Stimulated activated CD4-positive, alpha-beta T cell treated with anti-CD3 and anti-CD28 coated beads, Interleukin-2, amount 100 ng/mL, for 48 hours (primary cell): ENCODE data around the gene ARHGEF19.
"Not testable (repeated sequence)": the region's sequence is repeated elsewhere in the genome, so short reads cannot be mapped to it uniquely, and the experiment has no call there.

Experiments used
- DNase-seq, 2 donors: peaks; one replicate each; pipeline ENCODE4 v3.0.0-alpha.2; 2020

Gene ARHGEF19

GRCh38 chr1:16218674-16219071, 6.2 kb upstream of the ARHGEF19 start:
- no peak for DNase-seq

- DNase-seq, result no peak
Measured at GRCh38 chr1:16218014-16218673, 5.7 kb upstream of the ARHGEF19 start.

- peak; percentile 93 to 95 for DNase-seq
Measured at GRCh38 chr1:16217061-16217785, 4.8 kb upstream of the ARHGEF19 start.

GRCh38 chr1:16215882-16216753, 3.7 kb upstream of the ARHGEF19 start:
- DNase-seq, result peak; percentile 50 to 60

GRCh38 chr1:16215240-16215639, 2.8 kb upstream of the ARHGEF19 start:
- not testable (repeated sequence) for DNase-seq

GRCh38 chr1:16213544-16213943, 1.1 kb upstream of the ARHGEF19 start:
- DNase-seq, result not testable (repeated sequence)

GRCh38 chr1:16213013-16213412, 561 bp upstream of the ARHGEF19 start:
- no peak for DNase-seq

- no peak for DNase-seq
Measured at GRCh38 chr1:16211824-16212223, 628 bp downstream of the ARHGEF19 start.

- no peak for DNase-seq
Measured at GRCh38 chr1:16210581-16210980, 1.9 kb downstream of the ARHGEF19 start.

- no peak for DNase-seq
Measured at GRCh38 chr1:16209847-16210407, 2.5 kb downstream of the ARHGEF19 start.

- DNase-seq, result no peak
Measured at GRCh38 chr1:16209132-16209846, 3.2 kb downstream of the ARHGEF19 start.

GRCh38 chr1:16208270-16208987, 4.0 kb downstream of the ARHGEF19 start:
- DNase-seq, result no peak

GRCh38 chr1:16207318-16208269, 4.9 kb downstream of the ARHGEF19 start:
- DNase-seq, result no peak

- peak; percentile 85 to 89 for DNase-seq
Measured at GRCh38 chr1:16206547-16207317, 5.7 kb downstream of the ARHGEF19 start.

- no peak for DNase-seq
Measured at GRCh38 chr1:16205891-16206546, 6.4 kb downstream of the ARHGEF19 start.

GRCh38 chr1:16205334-16205671, 7.1 kb downstream of the ARHGEF19 start:
- DNase-seq, result no peak

GRCh38 chr1:16204634-16205333, 7.7 kb downstream of the ARHGEF19 start:
- DNase-seq, result no peak

- DNase-seq, result no peak
Measured at GRCh38 chr1:16204216-16204615, 8.2 kb downstream of the ARHGEF19 start.

- no peak for DNase-seq
Measured at GRCh38 chr1:16203550-16203949, 8.9 kb downstream of the ARHGEF19 start.
